Measurements from ENCODE around the gene SEPSECS. TPM values are rescaled to one million over a fixed set of nuclear protein-coding genes. Genes with fewer than 3 reads are reported as not detected.

Gene SEPSECS
- total RNA-seq, 2 experiments from 2014 or later, result 18.5 to 18.7 TPM

DNA sequence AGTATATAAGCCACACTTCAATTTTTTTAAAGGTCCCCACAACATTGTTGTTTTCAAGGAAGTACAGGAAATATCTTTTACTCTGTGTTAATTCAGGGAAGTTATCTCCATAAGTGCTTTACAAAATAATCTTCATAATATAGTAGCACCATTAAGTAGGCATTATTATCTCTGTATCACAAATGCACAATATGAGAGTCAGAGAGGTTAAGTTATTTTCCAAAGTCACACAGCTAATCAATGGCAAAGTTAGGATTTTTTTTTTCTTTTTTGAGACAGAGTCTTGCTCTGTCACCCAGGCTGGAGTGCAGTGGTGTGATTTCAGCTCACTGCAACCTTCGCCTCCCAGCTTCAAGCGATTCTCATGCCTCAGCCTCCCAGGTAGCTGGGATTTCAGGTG, 38.5 kb upstream of the SEPSECS start:
- no peak overlapping the region for H3K4me3 ChIP-seq (ENCODE audit: low read length)
- no peak overlapping the region for H3K27ac Mint-ChIP-seq
- no peak overlapping the region for H3K27ac ChIP-seq (ENCODE audit: low read depth in 1 of 2, low read length in 2 of 2)
- ChIA-PET POLR2A (no interaction called here), CTCF (no interaction called here)
- H3K27me3 Mint-ChIP-seq, result no peaks in the 10 kb centered on the region
- no peak overlapping the region for H3K4me3 Mint-ChIP-seq
- no peaks in the 10 kb centered on the region for H3K27me3 ChIP-seq (ENCODE audit: control insufficient read depth in 1 of 2, insufficient read depth in 2 of 2, low read length in 2 of 2)
- H3K9me3 ChIP-seq (ENCODE audit: control insufficient read depth in 1 of 2, insufficient read depth in 1 of 2, low read length in 2 of 2), result no peaks in the 10 kb centered on the region
- peaks cover 11% of the 10 kb centered on the region for H3K36me3 ChIP-seq (ENCODE audit: insufficient read depth, low read length)
- H3K4me1 Mint-ChIP-seq (ENCODE audit: low read depth), result peaks cover 6% of the 10 kb centered on the region
- intact Hi-C loops (cut with DNase I, micrococcal nuclease), result no loop called here
- no peak for DNase-seq
- H3K4me1 ChIP-seq (ENCODE audit: insufficient read depth, low read length), result peaks cover 3% of the 10 kb centered on the region
- TF ChIP-seq, protein P1, sequence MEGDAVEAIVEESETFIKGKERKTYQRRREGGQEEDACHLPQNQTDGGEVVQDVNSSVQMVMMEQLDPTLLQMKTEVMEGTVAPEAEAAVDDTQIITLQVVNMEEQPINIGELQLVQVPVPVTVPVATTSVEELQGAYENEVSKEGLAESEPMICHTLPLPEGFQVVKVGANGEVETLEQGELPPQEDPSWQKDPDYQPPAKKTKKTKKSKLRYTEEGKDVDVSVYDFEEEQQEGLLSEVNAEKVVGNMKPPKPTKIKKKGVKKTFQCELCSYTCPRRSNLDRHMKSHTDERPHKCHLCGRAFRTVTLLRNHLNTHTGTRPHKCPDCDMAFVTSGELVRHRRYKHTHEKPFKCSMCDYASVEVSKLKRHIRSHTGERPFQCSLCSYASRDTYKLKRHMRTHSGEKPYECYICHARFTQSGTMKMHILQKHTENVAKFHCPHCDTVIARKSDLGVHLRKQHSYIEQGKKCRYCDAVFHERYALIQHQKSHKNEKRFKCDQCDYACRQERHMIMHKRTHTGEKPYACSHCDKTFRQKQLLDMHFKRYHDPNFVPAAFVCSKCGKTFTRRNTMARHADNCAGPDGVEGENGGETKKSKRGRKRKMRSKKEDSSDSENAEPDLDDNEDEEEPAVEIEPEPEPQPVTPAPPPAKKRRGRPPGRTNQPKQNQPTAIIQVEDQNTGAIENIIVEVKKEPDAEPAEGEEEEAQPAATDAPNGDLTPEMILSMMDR (IDR thresholded peaks at IDR 0.05), result no peak
- H3K36me3 Mint-ChIP-seq (ENCODE audit: low read depth), result peaks cover 51% of the 10 kb centered on the region
- no peak for ATAC-seq (ENCODE audit: poor library complexity)
- peaks cover 9% of the 10 kb centered on the region for H3K9me3 Mint-ChIP-seq

DNA sequence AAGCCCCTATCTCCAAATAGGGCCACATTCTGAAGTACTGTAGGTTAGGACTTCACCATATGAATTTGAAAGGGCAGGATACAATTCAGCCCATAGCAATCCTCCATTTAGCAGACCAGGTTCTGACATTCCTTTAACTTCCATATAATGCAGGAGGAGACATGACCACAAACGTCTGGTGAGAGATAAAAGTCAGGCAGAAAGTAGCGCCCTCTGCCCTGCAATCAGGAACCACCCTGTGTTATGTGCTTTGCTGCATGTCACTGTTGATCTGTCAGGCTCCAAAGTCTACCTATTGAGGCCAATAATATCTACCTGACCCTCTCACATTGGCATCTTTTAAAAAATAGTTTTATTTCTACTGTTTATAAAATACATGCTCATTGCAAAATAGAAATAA, 30.2 kb upstream of the SEPSECS start:
- intact Hi-C loops (cut with DNase I, micrococcal nuclease), result no loop called here
- no peak overlapping the region for H3K27ac Mint-ChIP-seq
- no peak for DNase-seq
- H3K4me3 Mint-ChIP-seq, result no peak overlapping the region
- Histone ChIP-seq H3K27ac (ENCODE audit: low read depth in 1 of 2, low read length in 2 of 2) (no peak overlapping the region), H3K4me3 (ENCODE audit: low read length) (no peak overlapping the region), H3K27me3 (ENCODE audit: control insufficient read depth in 1 of 2, insufficient read depth in 2 of 2, low read length in 2 of 2) (no peaks in the 10 kb centered on the region), H3K4me1 (ENCODE audit: insufficient read depth, low read length) (peaks cover 3% of the 10 kb centered on the region), H3K9me3 (ENCODE audit: control insufficient read depth in 1 of 2, insufficient read depth in 1 of 2, low read length in 2 of 2) (no peaks in the 10 kb centered on the region), H3K36me3 (ENCODE audit: insufficient read depth, low read length) (no peaks in the 10 kb centered on the region)
- H3K9me3 Mint-ChIP-seq, result no peaks in the 10 kb centered on the region
- H3K36me3 Mint-ChIP-seq (ENCODE audit: low read depth), result peaks cover 7% of the 10 kb centered on the region
- H3K27me3 Mint-ChIP-seq, result no peaks in the 10 kb centered on the region
- H3K4me1 Mint-ChIP-seq (ENCODE audit: low read depth), result peaks cover 6% of the 10 kb centered on the region
- no peak for ATAC-seq (ENCODE audit: poor library complexity)
- TF ChIP-seq, protein P1 (IDR thresholded peaks at IDR 0.05), result no peak
- POLR2A ChIA-PET, result no interaction called here
- CTCF ChIA-PET, result no interaction called here

DNA sequence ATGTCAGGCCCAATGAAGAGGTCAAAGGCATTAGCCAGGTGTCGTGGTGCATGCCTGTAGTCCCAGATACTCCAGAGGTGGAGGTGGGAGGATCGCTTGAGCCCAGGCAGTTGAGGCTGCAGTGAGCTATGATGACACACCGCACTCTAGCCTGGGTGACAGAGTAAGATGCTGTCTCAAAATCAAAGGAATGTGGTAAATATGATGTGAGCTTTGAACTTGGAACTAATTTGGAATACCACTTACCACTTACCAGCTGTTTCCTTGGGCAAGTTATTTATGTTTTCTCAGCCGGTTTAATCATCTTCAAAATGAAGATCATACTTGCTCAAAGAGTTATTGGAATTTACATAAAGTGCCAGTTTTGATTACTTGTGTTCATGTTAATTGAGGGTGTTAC, 23.8 kb upstream of the SEPSECS start:
- intact Hi-C loops (cut with DNase I, micrococcal nuclease), result no loop called here
- H3K4me1 Mint-ChIP-seq (ENCODE audit: low read depth), result peaks cover 26% of the 10 kb centered on the region
- H3K27ac Mint-ChIP-seq, result no peak overlapping the region
- TF ChIP-seq, protein P1 (IDR thresholded peaks at IDR 0.05), result no peak
- no peaks in the 10 kb centered on the region for H3K36me3 Mint-ChIP-seq (ENCODE audit: low read depth)
- Histone ChIP-seq H3K4me3 (ENCODE audit: low read length) (no peak overlapping the region), H3K27me3 (ENCODE audit: control insufficient read depth in 1 of 2, insufficient read depth in 2 of 2, low read length in 2 of 2) (no peaks in the 10 kb centered on the region), H3K4me1 (ENCODE audit: insufficient read depth, low read length) (peaks cover under 1% of the 10 kb centered on the region), H3K27ac (ENCODE audit: low read depth in 1 of 2, low read length in 2 of 2) (no peak overlapping the region), H3K36me3 (ENCODE audit: insufficient read depth, low read length) (no peaks in the 10 kb centered on the region), H3K9me3 (ENCODE audit: control insufficient read depth in 1 of 2, insufficient read depth in 1 of 2, low read length in 2 of 2) (no peaks in the 10 kb centered on the region)
- DNase-seq, result no peak
- no peak overlapping the region for H3K4me3 Mint-ChIP-seq
- no peaks in the 10 kb centered on the region for H3K27me3 Mint-ChIP-seq
- no peaks in the 10 kb centered on the region for H3K9me3 Mint-ChIP-seq
- POLR2A ChIA-PET, result no interaction called here
- CTCF ChIA-PET, result no interaction called here
- no peak for ATAC-seq (ENCODE audit: poor library complexity)
